IMR-90 (cell line): ENCODE data around the gene SARNP. TPM values are rescaled to one million over a fixed set of nuclear protein-coding genes. Genes with fewer than 3 reads are reported as not detected.
"Not testable (repeated sequence)": the region's sequence is repeated elsewhere in the genome, so short reads cannot be mapped to it uniquely, and the experiment has no call there.

ENCODE experiments used
- ATAC-seq: fragments of 200-7000 bp; cut with Tn5 transposase; 2 replicates; pipeline ENCODE4 v1.9.1; 2020; ENCODE audit warnings: low read depth, mild to moderate bottlenecking, moderate library complexity
- BruUV-seq: library from RNA; stranded (reverse); fragments of 400-500 nt; replicated peaks from 2 replicates; lab custom pipeline; 2021; lab: Mats Ljungman, UMichigan
- CTCF ChIA-PET: fragments of 300-600 bp; formaldehyde crosslinking; extraction: SDS; loops from one replicate; lab custom pipeline; 2021; ENCODE audit warnings: antibody characterized with exemption; lab: Yijun Ruan, JAX
- POLR2A ChIA-PET: fragments of 300-600 bp; sonication (Branson Sonifier 250); formaldehyde crosslinking; loops from one replicate; lab custom pipeline; 2022; ENCODE audit warnings: antibody characterized with exemption; ENCODE audit not compliant: unreplicated experiment; lab: Charles Lee
- DNase-seq: peaks from one replicate; pipeline ENCODE4 v3.0.0; 2013
- H2AFZ ChIP-seq: replicated peaks from 2 replicates; pipeline ENCODE3; 2013; ENCODE audit warnings: low read length, mild to moderate bottlenecking; ENCODE audit not compliant: poor library complexity
- H2AK5ac ChIP-seq: 2 replicates; pipeline ENCODE4 v1.6.1; 2013; ENCODE audit warnings: low read depth, low read length, inconsistent platforms
- H2AK9ac ChIP-seq: replicated peaks from 2 replicates; pipeline ENCODE3; 2013; ENCODE audit warnings: mild to moderate bottlenecking, low read depth, low read length, moderate library complexity; ENCODE audit not compliant: poor library complexity
- H2BK120ac ChIP-seq: 2 replicates; pipeline ENCODE4 v1.6.1; 2013; ENCODE audit warnings: low read depth, low read length, inconsistent platforms
- H2BK15ac ChIP-seq: 3 replicates; pipeline ENCODE4 v1.6.1; 2013; ENCODE audit warnings: low read depth, low read length, inconsistent platforms
- H2BK20ac ChIP-seq: 2 replicates; pipeline ENCODE4 v1.6.1; 2013; ENCODE audit warnings: low read depth, mild to moderate bottlenecking, inconsistent platforms, low read length, moderate library complexity
- H2BK5ac ChIP-seq: 2 replicates; pipeline ENCODE4 v1.6.1; 2013; ENCODE audit warnings: mild to moderate bottlenecking, low read depth, low read length, inconsistent platforms; ENCODE audit not compliant: poor library complexity, severe bottlenecking
- H3K14ac ChIP-seq: replicated peaks from 2 replicates; pipeline ENCODE4 v1.6.1; 2013; ENCODE audit warnings: low read depth, low read length, inconsistent platforms
- H3K18ac ChIP-seq: 2 replicates; pipeline ENCODE4 v1.6.1; 2013; ENCODE audit warnings: low read depth, low read length, control low read depth
- H3K23ac ChIP-seq: 2 replicates; pipeline ENCODE4 v1.6.1; 2013; ENCODE audit warnings: low read depth, low read length, inconsistent platforms
- H3K27ac ChIP-seq: 2 replicates; pipeline ENCODE4 v1.5.1; 2013; ENCODE audit warnings: mild to moderate bottlenecking, control low read depth, low read length; ENCODE audit not compliant: insufficient read depth
- H3K27me3 ChIP-seq: 2 replicates; pipeline ENCODE4 v1.6.1; 2013; ENCODE audit warnings: low read length; ENCODE audit not compliant: control insufficient read depth, insufficient read depth
- H3K36me3 ChIP-seq: 2 replicates; pipeline ENCODE4 v1.6.1; 2013; ENCODE audit warnings: low read length, mixed read lengths; ENCODE audit not compliant: control insufficient read depth, insufficient read depth
- H3K4ac ChIP-seq: 2 replicates; pipeline ENCODE4 v1.6.1; 2013; ENCODE audit warnings: low read depth, low read length, inconsistent platforms
- H3K4me1 ChIP-seq: 2 replicates; pipeline ENCODE4 v1.6.1; 2013; ENCODE audit warnings: low read length, mixed read lengths; ENCODE audit not compliant: control insufficient read depth, insufficient read depth
- H3K4me2 ChIP-seq: 2 replicates; pipeline ENCODE4 v1.6.1; 2013; ENCODE audit warnings: low read depth, mild to moderate bottlenecking, control low read depth, low read length, moderate library complexity
- H3K4me3 ChIP-seq: 2 replicates; pipeline ENCODE4 v1.5.1; 2013; ENCODE audit warnings: low read depth, mild to moderate bottlenecking, control low read depth, low read length, moderate library complexity; ENCODE audit not compliant: insufficient read depth
- H3K56ac ChIP-seq: 2 replicates; pipeline ENCODE4 v1.6.1; 2013; ENCODE audit warnings: low read length, inconsistent platforms; ENCODE audit not compliant: insufficient read depth; ENCODE audit errors: extremely low read depth
- H3K79me1 ChIP-seq, 2 experiments: 2 replicates each; pipeline ENCODE4 v1.6.1; 2013; ENCODE audit warnings: low read length in 2 of 2, inconsistent platforms in 1 of 2, low read depth in 1 of 2
- H3K9ac ChIP-seq: 2 replicates; pipeline ENCODE4 v1.6.1; 2013; ENCODE audit warnings: low read depth, low read length, control low read depth
- H3K9me1 ChIP-seq: 2 replicates; pipeline ENCODE4 v1.6.1; 2013; ENCODE audit warnings: low read length, inconsistent platforms; ENCODE audit not compliant: insufficient read depth
- H3K9me3 ChIP-seq: 2 replicates; pipeline ENCODE4 v1.6.1; 2013; ENCODE audit warnings: low read length; ENCODE audit not compliant: control insufficient read depth, insufficient read depth
- H4K20me1 ChIP-seq: 2 replicates; pipeline ENCODE4 v1.6.1; 2013; ENCODE audit warnings: low read length, inconsistent platforms; ENCODE audit not compliant: insufficient read depth
- H4K5ac ChIP-seq: 2 replicates; pipeline ENCODE4 v1.6.1; 2013; ENCODE audit warnings: mild to moderate bottlenecking, low read depth, low read length, control low read depth
- H4K8ac ChIP-seq, 2 experiments: 2 replicates each; pipeline ENCODE4 v1.6.1; 2013; ENCODE audit warnings: low read depth in 2 of 2, low read length in 2 of 2, control low read depth in 1 of 2, inconsistent platforms in 1 of 2
- H4K91ac ChIP-seq: 2 replicates; pipeline ENCODE4 v1.6.1; 2013; ENCODE audit warnings: low read depth, low read length, inconsistent platforms; ENCODE audit not compliant: insufficient read depth
- CTCF ChIP-seq: conservative IDR thresholded peaks from 2 replicates; pipeline ENCODE4 v1.5.1; 2012; ENCODE audit warnings: mild to moderate bottlenecking, low read depth, low read length, improper control_type of control experiment
- MXI1 ChIP-seq: IDR thresholded peaks from 2 replicates; pipeline ENCODE4 v1.6.1; 2012; ENCODE audit warnings: low read depth, mild to moderate bottlenecking, low read length, moderate library complexity, borderline replicate concordance
- RFX5 ChIP-seq: IDR thresholded peaks from 2 replicates; pipeline ENCODE4 v1.8.0; 2012; ENCODE audit warnings: low read depth, mild to moderate bottlenecking, low read length, moderate library complexity
- SMC3 ChIP-seq: fragments of 150-350 bp; IDR thresholded peaks from 2 replicates; pipeline ENCODE4 v1.6.1; 2016; ENCODE audit warnings: low read depth, mild to moderate bottlenecking, antibody characterized with exemption, low read length, moderate library complexity
- WGBS, 2 experiments: methylation state at CpG; one replicate each; pipeline versions ENCODE4 v1.1.5 to v1.1.7; 2013; ENCODE audit warnings: missing lambda C conversion rate in 2 of 2; ENCODE audit not compliant: insufficient read length in 1 of 2; ENCODE audit errors: extremely low coverage in 2 of 2; 5-methylcytosine and 5-hydroxymethylcytosine counted together
- dilution Hi-C: fragments of 300-500 bp; cut with HindIII; formaldehyde crosslinking; loops from one replicate; pipeline ENCODE4 v1.14.3; 2018; ENCODE audit warnings: low sequenced_read_pairs; ENCODE audit not compliant: unreplicated experiment
- in situ Hi-C: fragments of 300-500 bp; cut with MboI; formaldehyde crosslinking; loops from 3 replicates; pipeline ENCODE4 v1.14.3; 2019; ENCODE audit warnings: low sequenced_read_pairs, inconsistent platforms, mixed read lengths
- intact Hi-C: fragments of 100-400 bp; cut with micrococcal nuclease; formaldehyde crosslinking; loops from 2 replicates; pipeline ENCODE4 v1.10.0; 2022
- polyA plus RNA-seq, 3 experiments: library from polyadenylated mRNA; depleted of rRNA; stranded (reverse); fragments of >200 nt; gene quantifications; 2 replicates each; pipeline ENCODE4 v1.2.3, GENCODE V29; 2012; ENCODE audit warnings: low replicate concordance in 1 of 3
- total RNA-seq: library from RNA; depleted of rRNA; stranded (reverse); fragments of >200 nt; gene quantifications from 2 replicates; pipeline ENCODE4 v1.2.3, GENCODE V29; 2012

SARNP gene
- total and polyA plus RNA-seq, 2 of the 4 experiments (the other 2 are of a cell fraction) = 46.8 to 103 TPM

GRCh38 chr12:55865327-55865726 is 47.8 kb upstream of the SARNP start:
- ATAC-seq (no peak), DNase-seq (no peak)
- Histone ChIP-seq H3K9ac (no peak overlapping the region), H2BK15ac (no peak overlapping the region), H3K56ac (no peak overlapping the region), H3K4me3 (no peak overlapping the region), H3K4me2 (no peak overlapping the region), H3K4ac (no peak overlapping the region), H2BK20ac (no peak overlapping the region), H3K18ac (no peak overlapping the region), H3K4me1 (no peaks in the 10 kb centered on the region), H4K91ac (no peak overlapping the region), H4K20me1 (no peaks in the 10 kb centered on the region), H4K5ac (no peak overlapping the region), H3K27ac (no peak overlapping the region), H3K36me3 (no peaks in the 10 kb centered on the region), H2BK5ac (no peak overlapping the region), H2BK120ac (no peak overlapping the region), H4K8ac (no peak overlapping the region), H2AFZ (no peak overlapping the region), H3K27me3 (no peaks in the 10 kb centered on the region), H2AK5ac (no peak overlapping the region), H3K9me3 (no peaks in the 10 kb centered on the region; the same call in 1 of the 2 replicates), H3K9me1 (no peaks in the 10 kb centered on the region), H3K23ac (no peak overlapping the region), H3K14ac (no peak overlapping the region), H2AK9ac (no peak overlapping the region), H3K79me1 (no peaks in the 10 kb centered on the region)
- in situ Hi-C loops (no loop called here), dilution Hi-C loops (no loop called here), intact Hi-C loops (no loop called here)
- BruUV-seq = no TSS peak
- ChIA-PET CTCF (interaction anchor here (0.6 kb wide), 1 partner anchor 22 kb away, joined by 3 read pairs; no protein-coding TSS in a partner anchor), POLR2A (no interaction called here)
- WGBS, 2 experiments = no CpG with 5 or more reads among the region's 2 CpGs
- TF ChIP-seq SMC3 = no peak
- TF ChIP-seq MXI1 = no peak
- TF ChIP-seq CTCF = no peak
- TF ChIP-seq RFX5 = no peak

GRCh38 chr12:55862931-55863330 is 45.4 kb upstream of the SARNP start:
- H2BK120ac ChIP-seq, H4K20me1 ChIP-seq, in situ Hi-C loops, intact Hi-C loops, H3K18ac ChIP-seq, H3K4ac ChIP-seq, H3K4me2 ChIP-seq, H2AFZ ChIP-seq, BruUV-seq, H3K4me3 ChIP-seq, H3K56ac ChIP-seq, ATAC-seq, H4K5ac ChIP-seq, H3K36me3 ChIP-seq, CTCF ChIA-PET, DNase-seq, H2BK15ac ChIP-seq, H2BK20ac ChIP-seq, dilution Hi-C loops, H3K9me3 ChIP-seq, H3K79me1 ChIP-seq, H3K27ac ChIP-seq, H2BK5ac ChIP-seq, H3K23ac ChIP-seq, H4K91ac ChIP-seq, H3K9me1 ChIP-seq, H3K14ac ChIP-seq, H2AK9ac ChIP-seq, H3K9ac ChIP-seq, H2AK5ac ChIP-seq, POLR2A ChIA-PET, H3K27me3 ChIP-seq, H3K4me1 ChIP-seq, H4K8ac ChIP-seq: not testable (repeated sequence)
- no CpG with 5 or more reads among the region's 13 CpGs for WGBS, 2 experiments
